GM12878 (cell line): ENCODE data around the gene FHL3. TPM values are rescaled to one million over a fixed set of nuclear protein-coding genes. Genes with fewer than 3 reads are reported as not detected.
A peak's percentile ranks its signal among the peaks of the same experiment; 100 is the strongest.

ENCODE experiments used
- ATAC-seq: fragments of 200-7000 bp; cut with Tn5 transposase; 3 replicates; pipeline ENCODE4 v1.9.1; 2020; ENCODE audit warnings: mild to moderate bottlenecking, moderate library complexity
- BruUV-seq: library from RNA; stranded (reverse); fragments of 400-500 nt; replicated peaks from 2 replicates; lab custom pipeline; 2021; lab: Mats Ljungman, UMichigan
- CTCF ChIA-PET: fragments of 300-600 bp; sonication (Branson Sonifier 250); formaldehyde crosslinking; extraction: SDS; loops from one replicate; lab custom pipeline; 2021; ENCODE audit warnings: inconsistent platforms; lab: Yijun Ruan, JAX
- POLR2A ChIA-PET: fragments of 350-600 bp; formaldehyde crosslinking; extraction: SDS; loops from one replicate; lab custom pipeline; 2021; ENCODE audit warnings: inconsistent platforms; lab: Charles Lee
- RAD21 ChIA-PET: fragments of 300-600 bp; sonication (Branson Sonifier 250); formaldehyde crosslinking; loops from one replicate; lab custom pipeline; 2023; ENCODE audit warnings: antibody characterized with exemption; ENCODE audit not compliant: unreplicated experiment; lab: Charles Lee
- SMC1A ChIA-PET: fragments of 300-600 bp; sonication (Branson Sonifier 250); formaldehyde crosslinking; loops from one replicate; lab custom pipeline; 2023; ENCODE audit not compliant: unreplicated experiment, uncharacterized antibody; lab: Charles Lee
- DNase-seq: peaks from one replicate; pipeline ENCODE4 v3.0.0-alpha.2; 2011; ENCODE audit warnings: low read depth, low spot score
- FAIRE-seq: peaks from 3 replicates; lab custom pipeline; 2011; peaks lifted over from hg19 to GRCh38; lab: Jason Lieb, UNC
- H2AFZ ChIP-seq: 2 replicates; pipeline ENCODE4 v1.6.0; 2011; ENCODE audit warnings: low read depth, low read length, control low read depth; ENCODE audit not compliant: control insufficient read depth
- H3K27ac ChIP-seq: 2 replicates; pipeline ENCODE4 v1.5.1; 2011; ENCODE audit warnings: control low read depth; ENCODE audit not compliant: control insufficient read depth, insufficient read depth
- H3K27me3 ChIP-seq, 2 experiments: replicated peaks in 1 of 2; 2 replicates each; pipeline versions ENCODE4 v1.6.0 to v1.6.1; 2011; ENCODE audit warnings: low read length in 1 of 2; ENCODE audit not compliant: control insufficient read depth in 2 of 2, insufficient read depth in 2 of 2
- H3K36me3 ChIP-seq, 2 experiments: 2 replicates each; pipeline ENCODE4 v1.5.1; 2011; ENCODE audit warnings: low read length in 1 of 2; ENCODE audit not compliant: control insufficient read depth in 2 of 2, insufficient read depth in 2 of 2
- H3K4me1 ChIP-seq: 2 replicates; pipeline ENCODE4 v1.6.1; 2011; ENCODE audit warnings: mild to moderate bottlenecking, low read length, moderate library complexity, mixed read lengths; ENCODE audit not compliant: control insufficient read depth, insufficient read depth
- H3K4me2 ChIP-seq: 2 replicates; pipeline ENCODE4 v1.6.0; 2011; ENCODE audit warnings: control low read depth; ENCODE audit not compliant: control insufficient read depth, insufficient read depth
- H3K4me3 ChIP-seq: fragments of 200-600 bp; sonication (generic); 2 replicates; pipeline ENCODE4 v1.5.1; 2016
- H3K79me2 ChIP-seq: 2 replicates; pipeline ENCODE4 v1.6.0; 2011; ENCODE audit warnings: low read length; ENCODE audit not compliant: control insufficient read depth, insufficient read depth
- H3K9ac ChIP-seq: 2 replicates; pipeline ENCODE4 v1.8.0; 2011; ENCODE audit warnings: low read length, control low read depth, mixed read lengths; ENCODE audit not compliant: control insufficient read depth, insufficient read depth
- H3K9me3 ChIP-seq: replicated peaks from 3 replicates; pipeline ENCODE4 v1.5.1; 2011; ENCODE audit warnings: mild to moderate bottlenecking, low read length; ENCODE audit not compliant: control insufficient read depth, insufficient read depth
- H4K20me1 ChIP-seq: 2 replicates; pipeline ENCODE4 v1.6.0; 2011; ENCODE audit not compliant: control insufficient read depth, insufficient read depth
- HDAC6 ChIP-seq: fragments of 200-600 bp; sonication (generic); IDR thresholded peaks from one replicate; pipeline ENCODE4 v1.8.0; 2017; ENCODE audit warnings: antibody characterized with exemption; ENCODE audit not compliant: unreplicated experiment
- IRF4 ChIP-seq: IDR thresholded peaks from 2 replicates; pipeline ENCODE4 v1.6.1; 2011; ENCODE audit warnings: low read depth, low read length
- LARP7 ChIP-seq: fragments of 450-650 bp; IDR thresholded peaks from 2 replicates; pipeline ENCODE4 v1.6.1; 2017; ENCODE audit warnings: mild to moderate bottlenecking
- MEF2B ChIP-seq: fragments of 450-650 bp; IDR thresholded peaks from 2 replicates; pipeline ENCODE4 v1.6.1; 2018; ENCODE audit warnings: mild to moderate bottlenecking, moderate library complexity; ENCODE audit not compliant: partially characterized antibody, poor library complexity, severe bottlenecking
- NFYA ChIP-seq: IDR thresholded peaks from 2 replicates; pipeline ENCODE4 v1.6.1; 2011; ENCODE audit warnings: low read depth, mild to moderate bottlenecking, low read length, improper control_type of control experiment, borderline replicate concordance
- NFYB ChIP-seq: IDR thresholded peaks from 2 replicates; pipeline ENCODE4 v1.6.1; 2011; ENCODE audit warnings: low read depth, mild to moderate bottlenecking, low read length, improper control_type of control experiment, moderate library complexity; ENCODE audit not compliant: insufficient read depth
- NR2C1 ChIP-seq: fragments of 450-650 bp; IDR thresholded peaks from 2 replicates; pipeline ENCODE4 v1.6.1; 2017; ENCODE audit warnings: antibody characterized with exemption, mild to moderate bottlenecking, moderate library complexity
- NR2F1 ChIP-seq: fragments of 450-650 bp; conservative IDR thresholded peaks from 2 replicates; pipeline ENCODE4 v1.6.1; 2017; ENCODE audit warnings: mild to moderate bottlenecking
- PAX8 ChIP-seq: fragments of 450-650 bp; IDR thresholded peaks from 2 replicates; pipeline ENCODE4 v1.6.1; 2017; ENCODE audit warnings: mild to moderate bottlenecking, moderate library complexity
- RB1 ChIP-seq: fragments of 450-650 bp; formaldehyde crosslinking; IDR thresholded peaks from 2 replicates; pipeline ENCODE4 v1.6.1; 2017; ENCODE audit warnings: mild to moderate bottlenecking, borderline replicate concordance
- RCOR1 ChIP-seq: conservative IDR thresholded peaks from 2 replicates; pipeline ENCODE4 v1.6.1; 2012; ENCODE audit warnings: low read depth, low read length, improper control_type of control experiment
- SUZ12 ChIP-seq: fragments of 200-600 bp; sonication (generic); IDR thresholded peaks from one replicate; pipeline ENCODE4 v1.6.1; 2018; ENCODE audit warnings: antibody characterized with exemption, mild to moderate bottlenecking; ENCODE audit not compliant: unreplicated experiment
- TAF1 ChIP-seq: IDR thresholded peaks from 2 replicates; pipeline ENCODE4 v1.6.1; 2011; ENCODE audit warnings: mild to moderate bottlenecking, low read depth, low read length, borderline replicate concordance
- WGBS: methylation state at CpG from one replicate; pipeline ENCODE4 v1.1.6; 2016; ENCODE audit warnings: low lambda C conversion rate; ENCODE audit not compliant: insufficient replicate concordance, insufficient coverage; ENCODE audit errors: missing lambda C conversion rate; 5-methylcytosine and 5-hydroxymethylcytosine counted together
- in situ Hi-C: fragments of 300-500 bp; cut with MboI; formaldehyde crosslinking; loops from 9 replicates; pipeline ENCODE4 v1.14.3; 2018; ENCODE audit warnings: mixed read lengths
- intact Hi-C: fragments of 100-400 bp; cut with micrococcal nuclease; formaldehyde crosslinking; loops from one replicate; pipeline ENCODE4 v1.14.2; 2022; ENCODE audit not compliant: unreplicated experiment
- polyA plus RNA-seq, 11 experiments: library from polyadenylated mRNA; depleted of rRNA in 4 of 11; unstranded in 6 of 11; stranded (reverse) in 5 of 11; fragments of >200 nt; fragmentation: Nextera tagmentation in 4 of 11; fragmentation: Illumina TruSeq in 1 of 11; extraction: Ambion mirVana in 4 of 11; extraction: Trizol in 1 of 11; gene quantifications; 1 replicate in 1 of 11; 2 replicates in 10 of 11; pipeline versions ENCODE4 v1.2.1 to v1.2.3, GENCODE V29; 2011 to 2016; ENCODE audit warnings: inconsistent platforms in 2 of 11, missing spikeins in 2 of 11, low read depth in 1 of 11
- total RNA-seq, 4 experiments: library from RNA; depleted of rRNA in 3 of 4; stranded (reverse); fragments of >200 nt in 3 of 4; fragmentation: Illumina TruSeq in 1 of 4; extraction: Trizol in 1 of 4; gene quantifications; 2 replicates each; pipeline versions ENCODE4 v1.2.1 to v1.2.3, GENCODE V29; 2013 to 2021
- TF ChIP-seq, protein P1 (sequence below): IDR thresholded peaks from 2 replicates; pipeline ENCODE4 v1.6.1; 2011; ENCODE audit warnings: borderline replicate concordance, low read depth, mild to moderate bottlenecking, moderate library complexity, mixed read lengths, low read length; ENCODE audit not compliant: insufficient read depth; ENCODE audit errors: extremely low read length
- TF ChIP-seq, protein P2 (sequence below): IDR thresholded peaks from 2 replicates; pipeline ENCODE4 v1.6.1; 2012; ENCODE audit warnings: low read depth, low read length, improper control_type of control experiment

FHL3 gene
- total and polyA plus RNA-seq, 10 of the 15 experiments (the other 5 are each of a cell fraction or from before 2014, with no cell fraction given) = 0.26 to 13.9 (median 7.9) TPM

DNA sequence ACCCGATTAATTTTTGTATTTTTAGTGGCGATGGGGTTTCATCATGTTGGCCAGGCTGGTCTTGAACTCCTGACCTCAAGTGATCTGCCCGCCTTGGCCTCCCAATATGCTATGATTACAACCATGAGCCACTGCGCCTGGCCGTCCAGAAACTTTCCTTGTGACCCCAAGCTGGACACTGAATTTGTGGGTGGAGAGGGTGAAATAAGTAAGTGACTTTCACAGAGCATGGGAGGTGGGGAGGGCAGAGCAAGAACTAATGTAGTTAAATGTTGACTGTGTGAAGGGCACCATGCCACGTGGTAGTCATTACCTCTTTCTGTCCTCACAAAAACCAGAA lies 4.5 kb upstream of the FHL3 start:
- Histone ChIP-seq H3K4me3 (no peak overlapping the region), H3K36me3 (no peaks in the 10 kb centered on the region), H3K4me2 (no peak overlapping the region), H3K27me3 (no peaks in the 10 kb centered on the region), H3K27ac (no peak overlapping the region), H3K9me3 (no peaks in the 10 kb centered on the region), H4K20me1 (no peaks in the 10 kb centered on the region), H3K4me1 (peaks cover 8% of the 10 kb centered on the region; the same call in 1 of the 2 replicates), H3K79me2 (peaks cover 21% of the 10 kb centered on the region), H2AFZ (no peak overlapping the region), H3K9ac (no peak overlapping the region)
- ChIA-PET POLR2A (no interaction called here), SMC1A (no interaction called here), CTCF (interaction anchor here (1.0 to 1.7 kb wide), 4 partner anchors 17 to 32 kb away, joined by 3 to 6 read pairs (median 4); partner anchors contain the start of gene SF3A3), RAD21 (interaction anchor here (0.7 kb wide), 1 partner anchor 21 kb away, joined by 3 read pairs; no protein-coding TSS in a partner anchor)
- intact Hi-C loops (no loop called here), in situ Hi-C loops (no loop called here)
- FAIRE-seq = no peak
- ATAC-seq = no peak
- 89% methylated on average over 6 of the region's 6 CpGs for WGBS
- TF ChIP-seq NFYB = no peak
- no peak for TF ChIP-seq LARP7
- TF ChIP-seq HDAC6 = no peak
- TF ChIP-seq NR2C1 = no peak
- TF ChIP-seq TAF1 = no peak
- no peak for TF ChIP-seq RB1
- BruUV-seq = no TSS peak
- no peak for DNase-seq

DNA sequence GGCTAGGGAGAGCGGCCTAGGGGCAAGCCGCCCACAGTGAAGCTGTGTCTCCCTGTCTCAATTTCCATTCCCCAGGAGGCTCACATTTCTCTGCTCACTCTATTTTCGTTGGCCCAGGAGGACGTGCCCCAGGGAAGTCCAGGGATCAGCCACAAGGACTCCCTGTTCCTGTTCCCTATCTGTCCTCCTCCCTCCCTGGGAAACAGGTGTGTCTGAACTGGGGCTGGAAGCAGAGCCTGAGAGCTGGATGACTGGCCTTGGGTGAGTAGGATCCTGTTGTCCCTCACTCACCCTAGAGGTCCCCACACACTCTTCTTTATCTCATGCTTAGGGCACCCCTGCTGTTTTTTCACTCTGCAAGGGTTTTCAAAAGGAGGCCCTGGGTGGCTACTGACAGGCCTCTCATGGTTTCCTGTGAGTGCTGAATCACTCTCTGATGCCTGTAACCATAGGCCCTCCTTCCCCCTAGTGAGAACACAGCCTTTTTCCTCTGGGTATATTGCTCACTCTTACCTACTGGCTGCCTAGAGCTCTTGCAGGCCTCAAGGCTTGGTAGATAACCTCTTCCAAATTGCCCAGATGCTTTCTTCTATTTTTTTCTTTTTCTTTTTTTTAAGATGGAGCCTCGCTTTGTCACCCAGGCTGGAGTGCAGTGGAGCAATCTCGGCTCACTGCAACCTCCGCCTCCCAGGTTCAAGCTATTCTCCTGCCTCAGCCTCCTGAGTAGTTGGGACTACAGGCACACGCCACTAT lies 4.0 kb upstream of the FHL3 start:
- no peak overlapping the region for H3K9ac ChIP-seq
- H3K27me3 ChIP-seq = 0 out of 4 replicates have a peak, but pooled peaks cover 0 to 2% of the 10 kb centered on the region in 2 experiments
- H3K4me1 ChIP-seq = peaks cover 8% of the 10 kb centered on the region; the same call in 1 of the 2 replicates
- H3K4me2 ChIP-seq = no peak overlapping the region
- in situ Hi-C loops = no loop called here
- no peaks in the 10 kb centered on the region for H3K9me3 ChIP-seq
- H3K4me3 ChIP-seq = no peak overlapping the region
- H3K36me3 ChIP-seq = no peaks in the 10 kb centered on the region
- H4K20me1 ChIP-seq = no peaks in the 10 kb centered on the region
- RAD21 ChIA-PET = no interaction called here
- CTCF ChIA-PET = interaction anchor here (0.8 to 1.7 kb wide), 6 partner anchors 17 to 840 kb away, joined by 3 to 6 read pairs (median 3); partner anchors contain the start of genes MTF1 and SF3A3
- H2AFZ ChIP-seq = peak overlapping the region; percentile 69
- H3K27ac ChIP-seq = no peak overlapping the region
- peaks cover 21% of the 10 kb centered on the region for H3K79me2 ChIP-seq
- no peak for ATAC-seq
- intact Hi-C loops = no loop called here
- no peak for FAIRE-seq
- SMC1A ChIA-PET = interaction anchor here (0.6 kb wide), 1 partner anchor 1544 kb away, joined by 3 read pairs; no protein-coding TSS in a partner anchor
- POLR2A ChIA-PET = interaction anchor here (0.7 kb wide), 1 partner anchor 442 kb away, joined by 4 read pairs; no protein-coding TSS in a partner anchor
- no peak for DNase-seq
- WGBS = 77% methylated on average over 8 of the region's 8 CpGs
- no TSS peak for BruUV-seq
- TF ChIP-seq, protein P1, sequence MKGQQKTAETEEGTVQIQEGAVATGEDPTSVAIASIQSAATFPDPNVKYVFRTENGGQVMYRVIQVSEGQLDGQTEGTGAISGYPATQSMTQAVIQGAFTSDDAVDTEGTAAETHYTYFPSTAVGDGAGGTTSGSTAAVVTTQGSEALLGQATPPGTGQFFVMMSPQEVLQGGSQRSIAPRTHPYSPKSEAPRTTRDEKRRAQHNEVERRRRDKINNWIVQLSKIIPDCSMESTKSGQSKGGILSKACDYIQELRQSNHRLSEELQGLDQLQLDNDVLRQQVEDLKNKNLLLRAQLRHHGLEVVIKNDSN = no peak
- TF ChIP-seq, protein P2, sequence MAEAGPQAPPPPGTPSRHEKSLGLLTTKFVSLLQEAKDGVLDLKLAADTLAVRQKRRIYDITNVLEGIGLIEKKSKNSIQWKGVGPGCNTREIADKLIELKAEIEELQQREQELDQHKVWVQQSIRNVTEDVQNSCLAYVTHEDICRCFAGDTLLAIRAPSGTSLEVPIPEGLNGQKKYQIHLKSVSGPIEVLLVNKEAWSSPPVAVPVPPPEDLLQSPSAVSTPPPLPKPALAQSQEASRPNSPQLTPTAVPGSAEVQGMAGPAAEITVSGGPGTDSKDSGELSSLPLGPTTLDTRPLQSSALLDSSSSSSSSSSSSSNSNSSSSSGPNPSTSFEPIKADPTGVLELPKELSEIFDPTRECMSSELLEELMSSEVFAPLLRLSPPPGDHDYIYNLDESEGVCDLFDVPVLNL = no peak
- TF ChIP-seq NR2F1 (no peak), RCOR1 (no peak), SUZ12 (no peak), IRF4 (no peak), MEF2B (no peak), PAX8 (no peak), NFYB (no peak), NFYA (no peak)
